ENCODE data around the gene DOCK4. TPM values are rescaled to one million over a fixed set of nuclear protein-coding genes. Genes with fewer than 3 reads are reported as not detected.

DOCK4 gene
- total RNA-seq, 2 experiments from 2014 or later: 1.4 to 1.7 TPM

GRCh38 chr7:112019932-112020331, 186.3 kb downstream of the DOCK4 start:
- H3K27ac Mint-ChIP-seq: no peak overlapping the region
- POLR2A ChIA-PET: no interaction called here
- no peaks in the 10 kb centered on the region for H3K36me3 Mint-ChIP-seq
- H3K4me3 Mint-ChIP-seq: no peak overlapping the region
- ATAC-seq (ENCODE audit: low read depth): no peak
- H3K4me1 Mint-ChIP-seq: no peaks in the 10 kb centered on the region
- H3K9me3 Mint-ChIP-seq: no peaks in the 10 kb centered on the region
- DNase-seq: no peak
- H3K27me3 Mint-ChIP-seq: peaks cover 3% of the 10 kb centered on the region

GRCh38 chr7:112018305-112019030, 187.7 kb downstream of the DOCK4 start:
- H3K36me3 Mint-ChIP-seq: no peaks in the 10 kb centered on the region
- DNase-seq (no peak), ATAC-seq (ENCODE audit: low read depth) (no peak)
- no peaks in the 10 kb centered on the region for H3K4me1 Mint-ChIP-seq
- H3K27me3 Mint-ChIP-seq: no peaks in the 10 kb centered on the region
- no peaks in the 10 kb centered on the region for H3K9me3 Mint-ChIP-seq
- POLR2A ChIA-PET: no interaction called here
- no peak overlapping the region for H3K27ac Mint-ChIP-seq
- no peak overlapping the region for H3K4me3 Mint-ChIP-seq

GRCh38 chr7:112015146-112015545, 191.1 kb downstream of the DOCK4 start:
- POLR2A ChIA-PET: no interaction called here
- no peaks in the 10 kb centered on the region for H3K27me3 Mint-ChIP-seq
- H3K9me3 Mint-ChIP-seq: no peaks in the 10 kb centered on the region
- no peak for DNase-seq
- no peaks in the 10 kb centered on the region for H3K36me3 Mint-ChIP-seq
- ATAC-seq (ENCODE audit: low read depth): no peak
- no peak overlapping the region for H3K27ac Mint-ChIP-seq
- H3K4me3 Mint-ChIP-seq: no peak overlapping the region
- H3K4me1 Mint-ChIP-seq: no peaks in the 10 kb centered on the region

GRCh38 chr7:112014347-112014746, 191.9 kb downstream of the DOCK4 start:
- POLR2A ChIA-PET: no interaction called here
- Mint-ChIP-seq H3K4me3 (no peak overlapping the region), H3K27me3 (no peaks in the 10 kb centered on the region), H3K27ac (no peak overlapping the region), H3K4me1 (peaks cover 2% of the 10 kb centered on the region), H3K36me3 (no peaks in the 10 kb centered on the region), H3K9me3 (no peaks in the 10 kb centered on the region)
- no peak for DNase-seq
- ATAC-seq (ENCODE audit: low read depth): no peak

- DNase-seq (no peak), ATAC-seq (ENCODE audit: low read depth) (no peak)
- no peaks in the 10 kb centered on the region for H3K9me3 Mint-ChIP-seq
- H3K4me3 Mint-ChIP-seq: no peak overlapping the region
- no peaks in the 10 kb centered on the region for H3K27me3 Mint-ChIP-seq
- H3K36me3 Mint-ChIP-seq: no peaks in the 10 kb centered on the region
- H3K4me1 Mint-ChIP-seq: peaks cover 6% of the 10 kb centered on the region
- no peak overlapping the region for H3K27ac Mint-ChIP-seq
- POLR2A ChIA-PET: no interaction called here
Observed at GRCh38 chr7:112013274-112013673, 192.9 kb downstream of the DOCK4 start.

GRCh38 chr7:112012242-112012641, 194.0 kb downstream of the DOCK4 start:
- DNase-seq: no peak
- H3K27me3 Mint-ChIP-seq: no peaks in the 10 kb centered on the region
- POLR2A ChIA-PET: no interaction called here
- H3K36me3 Mint-ChIP-seq: no peaks in the 10 kb centered on the region
- H3K4me3 Mint-ChIP-seq: no peak overlapping the region
- ATAC-seq (ENCODE audit: low read depth): no peak
- H3K27ac Mint-ChIP-seq: no peak overlapping the region
- no peaks in the 10 kb centered on the region for H3K9me3 Mint-ChIP-seq
- peaks cover 6% of the 10 kb centered on the region for H3K4me1 Mint-ChIP-seq

- no peak for ATAC-seq (ENCODE audit: low read depth)
- Mint-ChIP-seq H3K27me3 (no peaks in the 10 kb centered on the region), H3K36me3 (no peaks in the 10 kb centered on the region), H3K4me1 (peaks cover 6% of the 10 kb centered on the region), H3K27ac (no peak overlapping the region), H3K9me3 (no peaks in the 10 kb centered on the region), H3K4me3 (no peak overlapping the region)
- DNase-seq: no peak
- POLR2A ChIA-PET: no interaction called here
Observed at GRCh38 chr7:112010994-112011393, 195.2 kb downstream of the DOCK4 start.

GRCh38 chr7:112010109-112010508, 196.1 kb downstream of the DOCK4 start:
- Mint-ChIP-seq H3K9me3 (no peaks in the 10 kb centered on the region), H3K27ac (no peak overlapping the region), H3K27me3 (peaks cover 6% of the 10 kb centered on the region), H3K36me3 (no peaks in the 10 kb centered on the region), H3K4me1 (peaks cover 6% of the 10 kb centered on the region), H3K4me3 (no peak overlapping the region)
- no peak for DNase-seq
- POLR2A ChIA-PET: no interaction called here
- no peak for ATAC-seq (ENCODE audit: low read depth)

- POLR2A ChIA-PET: no interaction called here
- DNase-seq (no peak), ATAC-seq (ENCODE audit: low read depth) (no peak)
- H3K9me3 Mint-ChIP-seq: no peaks in the 10 kb centered on the region
- H3K4me3 Mint-ChIP-seq: no peak overlapping the region
- H3K4me1 Mint-ChIP-seq: peaks cover 6% of the 10 kb centered on the region
- no peaks in the 10 kb centered on the region for H3K36me3 Mint-ChIP-seq
- H3K27ac Mint-ChIP-seq: no peak overlapping the region
- H3K27me3 Mint-ChIP-seq: peaks cover 12% of the 10 kb centered on the region
Observed at GRCh38 chr7:112009081-112009480, 197.1 kb downstream of the DOCK4 start.

GRCh38 chr7:112007185-112007584, 199.0 kb downstream of the DOCK4 start:
- POLR2A ChIA-PET: no interaction called here

GRCh38 chr7:112006071-112006470, 200.1 kb downstream of the DOCK4 start:
- H3K4me1 Mint-ChIP-seq: peaks cover 6% of the 10 kb centered on the region
- no peaks in the 10 kb centered on the region for H3K9me3 Mint-ChIP-seq
- DNase-seq (no peak), ATAC-seq (ENCODE audit: low read depth) (no peak)
- H3K36me3 Mint-ChIP-seq: no peaks in the 10 kb centered on the region
- H3K27ac Mint-ChIP-seq: no peak overlapping the region
- no peak overlapping the region for H3K4me3 Mint-ChIP-seq
- POLR2A ChIA-PET: no interaction called here
- peaks cover 12% of the 10 kb centered on the region for H3K27me3 Mint-ChIP-seq

More at GRCh38 chr7:112007185-112007584, 199.0 kb downstream of the DOCK4 start:
- H3K36me3 Mint-ChIP-seq: no peaks in the 10 kb centered on the region
- no peak for DNase-seq
- no peak overlapping the region for H3K27ac Mint-ChIP-seq
- H3K9me3 Mint-ChIP-seq: no peaks in the 10 kb centered on the region
- H3K27me3 Mint-ChIP-seq: peaks cover 12% of the 10 kb centered on the region
- peaks cover 6% of the 10 kb centered on the region for H3K4me1 Mint-ChIP-seq
- H3K4me3 Mint-ChIP-seq: no peak overlapping the region
- ATAC-seq (ENCODE audit: low read depth): no peak

- no peak overlapping the region for H3K4me3 Mint-ChIP-seq
Observed at GRCh38 chr7:112005205-112005775, 200.9 kb downstream of the DOCK4 start.

GRCh38 chr7:112001091-112001826, 204.9 kb downstream of the DOCK4 start:
- POLR2A ChIA-PET: no interaction called here
- H3K27me3 Mint-ChIP-seq: peaks cover 17% of the 10 kb centered on the region
- H3K36me3 Mint-ChIP-seq: no peaks in the 10 kb centered on the region
- no peak for DNase-seq
- no peak overlapping the region for H3K4me3 Mint-ChIP-seq
- ATAC-seq (ENCODE audit: low read depth): no peak
- no peak overlapping the region for H3K27ac Mint-ChIP-seq
- H3K4me1 Mint-ChIP-seq: no peaks in the 10 kb centered on the region
- no peaks in the 10 kb centered on the region for H3K9me3 Mint-ChIP-seq

More at GRCh38 chr7:112005205-112005775, 200.9 kb downstream of the DOCK4 start:
- no peak for DNase-seq
- no peak for ATAC-seq (ENCODE audit: low read depth)
- Mint-ChIP-seq H3K27ac (no peak overlapping the region), H3K9me3 (no peaks in the 10 kb centered on the region), H3K36me3 (no peaks in the 10 kb centered on the region), H3K4me1 (peaks cover 6% of the 10 kb centered on the region), H3K27me3 (peaks cover 12% of the 10 kb centered on the region)
- POLR2A ChIA-PET: no interaction called here

GRCh38 chr7:111998326-111998725, 207.9 kb downstream of the DOCK4 start:
- H3K36me3 Mint-ChIP-seq: no peaks in the 10 kb centered on the region
- H3K27me3 Mint-ChIP-seq: peaks cover 5% of the 10 kb centered on the region
- no peak overlapping the region for H3K27ac Mint-ChIP-seq
- no peak for ATAC-seq (ENCODE audit: low read depth)
- no peak for DNase-seq
- H3K4me1 Mint-ChIP-seq: no peaks in the 10 kb centered on the region
- POLR2A ChIA-PET: no interaction called here
- H3K4me3 Mint-ChIP-seq: no peak overlapping the region
- H3K9me3 Mint-ChIP-seq: no peaks in the 10 kb centered on the region

Data from activated naive CD8-positive, alpha-beta T cell treated with anti-CD3 and anti-CD28 coated beads, Interleukin-2, amount 10 ng/mL, durations not matched to agents 7 days and 5 days (primary cell).